HL-60 (cell line): ENCODE measurements around the gene GRID1.

Source experiments
- POLR2AphosphoS5 ChIP-seq: IDR thresholded peaks from 2 replicates; pipeline ENCODE4 v1.6.1; 2012; ENCODE audit warnings: low read depth
- TF ChIP-seq, protein P1 (sequence below): IDR thresholded peaks from one replicate; pipeline ENCODE4 v1.5.1; 2011; ENCODE audit warnings: low read length, control low read depth, inconsistent platforms; ENCODE audit not compliant: insufficient read depth

DNA sequence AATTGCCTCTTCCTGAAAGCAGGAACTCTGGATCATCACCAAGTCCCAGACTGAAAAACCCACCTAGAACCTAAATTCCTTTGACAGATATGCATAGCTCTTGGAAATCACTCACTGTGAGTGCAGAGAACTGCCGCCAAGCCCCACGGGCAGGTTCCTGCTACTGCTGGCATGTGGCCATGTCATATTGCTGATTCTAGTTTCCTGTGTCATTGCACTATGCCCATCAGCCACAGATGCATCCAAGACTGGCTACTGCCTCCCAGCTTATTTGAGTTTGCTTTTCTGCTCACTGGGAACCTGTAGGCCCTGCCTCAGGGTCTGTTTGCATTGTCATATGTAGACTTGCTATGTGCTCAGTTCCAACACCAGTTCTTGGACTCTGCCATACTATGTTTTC lies 786.0 kb downstream of the GRID1 start:
- TF ChIP-seq, protein P1, sequence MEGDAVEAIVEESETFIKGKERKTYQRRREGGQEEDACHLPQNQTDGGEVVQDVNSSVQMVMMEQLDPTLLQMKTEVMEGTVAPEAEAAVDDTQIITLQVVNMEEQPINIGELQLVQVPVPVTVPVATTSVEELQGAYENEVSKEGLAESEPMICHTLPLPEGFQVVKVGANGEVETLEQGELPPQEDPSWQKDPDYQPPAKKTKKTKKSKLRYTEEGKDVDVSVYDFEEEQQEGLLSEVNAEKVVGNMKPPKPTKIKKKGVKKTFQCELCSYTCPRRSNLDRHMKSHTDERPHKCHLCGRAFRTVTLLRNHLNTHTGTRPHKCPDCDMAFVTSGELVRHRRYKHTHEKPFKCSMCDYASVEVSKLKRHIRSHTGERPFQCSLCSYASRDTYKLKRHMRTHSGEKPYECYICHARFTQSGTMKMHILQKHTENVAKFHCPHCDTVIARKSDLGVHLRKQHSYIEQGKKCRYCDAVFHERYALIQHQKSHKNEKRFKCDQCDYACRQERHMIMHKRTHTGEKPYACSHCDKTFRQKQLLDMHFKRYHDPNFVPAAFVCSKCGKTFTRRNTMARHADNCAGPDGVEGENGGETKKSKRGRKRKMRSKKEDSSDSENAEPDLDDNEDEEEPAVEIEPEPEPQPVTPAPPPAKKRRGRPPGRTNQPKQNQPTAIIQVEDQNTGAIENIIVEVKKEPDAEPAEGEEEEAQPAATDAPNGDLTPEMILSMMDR = no peak
- TF ChIP-seq POLR2AphosphoS5 = no peak
